ENCODE measurements around the gene PITPNB. TPM values are rescaled to one million over a fixed set of nuclear protein-coding genes. Genes with fewer than 3 reads are reported as not detected.

Gene PITPNB
- total and polyA plus RNA-seq, 2 of the 13 experiments (the other 11 are each of a cell fraction or from before 2014, with no cell fraction given) = 17.0 to 30.1 TPM

DNA sequence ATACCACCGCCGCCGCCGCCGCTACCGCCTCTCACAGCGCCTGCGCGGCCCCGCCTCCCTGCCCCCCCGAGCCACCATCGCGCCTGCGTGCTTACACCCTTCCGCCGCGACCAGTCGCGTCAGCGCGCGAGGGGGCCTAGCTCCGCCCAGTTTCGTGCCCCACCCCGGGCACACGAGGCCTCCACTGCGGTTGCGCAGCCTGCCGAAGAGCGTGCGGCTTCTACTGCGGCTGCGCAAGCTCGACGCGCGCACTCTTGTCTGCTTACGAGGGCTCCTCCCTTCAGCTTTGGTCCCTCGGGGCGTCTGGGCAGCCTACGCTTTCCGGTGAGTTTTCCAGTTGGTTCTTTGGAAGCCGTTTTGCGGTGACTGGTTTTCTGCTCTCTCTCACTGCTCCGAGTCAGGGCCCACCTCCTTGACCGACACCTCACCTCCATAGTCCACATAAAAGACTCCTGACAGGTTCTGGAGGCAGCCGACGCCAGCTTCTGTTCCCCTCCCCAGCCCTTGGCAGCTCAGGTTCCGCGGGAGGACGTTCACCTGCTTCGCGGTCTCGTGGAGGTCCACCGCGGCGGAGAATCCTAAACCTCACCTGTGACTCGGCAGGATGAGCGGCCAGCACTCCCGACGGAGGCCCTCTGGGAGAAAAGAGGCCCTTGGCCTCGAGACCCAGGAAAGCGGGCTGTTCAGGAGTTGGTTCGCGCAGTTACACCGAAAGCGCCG is at the start of gene PITPNB (continued):
- TF ChIP-seq, protein P1, sequence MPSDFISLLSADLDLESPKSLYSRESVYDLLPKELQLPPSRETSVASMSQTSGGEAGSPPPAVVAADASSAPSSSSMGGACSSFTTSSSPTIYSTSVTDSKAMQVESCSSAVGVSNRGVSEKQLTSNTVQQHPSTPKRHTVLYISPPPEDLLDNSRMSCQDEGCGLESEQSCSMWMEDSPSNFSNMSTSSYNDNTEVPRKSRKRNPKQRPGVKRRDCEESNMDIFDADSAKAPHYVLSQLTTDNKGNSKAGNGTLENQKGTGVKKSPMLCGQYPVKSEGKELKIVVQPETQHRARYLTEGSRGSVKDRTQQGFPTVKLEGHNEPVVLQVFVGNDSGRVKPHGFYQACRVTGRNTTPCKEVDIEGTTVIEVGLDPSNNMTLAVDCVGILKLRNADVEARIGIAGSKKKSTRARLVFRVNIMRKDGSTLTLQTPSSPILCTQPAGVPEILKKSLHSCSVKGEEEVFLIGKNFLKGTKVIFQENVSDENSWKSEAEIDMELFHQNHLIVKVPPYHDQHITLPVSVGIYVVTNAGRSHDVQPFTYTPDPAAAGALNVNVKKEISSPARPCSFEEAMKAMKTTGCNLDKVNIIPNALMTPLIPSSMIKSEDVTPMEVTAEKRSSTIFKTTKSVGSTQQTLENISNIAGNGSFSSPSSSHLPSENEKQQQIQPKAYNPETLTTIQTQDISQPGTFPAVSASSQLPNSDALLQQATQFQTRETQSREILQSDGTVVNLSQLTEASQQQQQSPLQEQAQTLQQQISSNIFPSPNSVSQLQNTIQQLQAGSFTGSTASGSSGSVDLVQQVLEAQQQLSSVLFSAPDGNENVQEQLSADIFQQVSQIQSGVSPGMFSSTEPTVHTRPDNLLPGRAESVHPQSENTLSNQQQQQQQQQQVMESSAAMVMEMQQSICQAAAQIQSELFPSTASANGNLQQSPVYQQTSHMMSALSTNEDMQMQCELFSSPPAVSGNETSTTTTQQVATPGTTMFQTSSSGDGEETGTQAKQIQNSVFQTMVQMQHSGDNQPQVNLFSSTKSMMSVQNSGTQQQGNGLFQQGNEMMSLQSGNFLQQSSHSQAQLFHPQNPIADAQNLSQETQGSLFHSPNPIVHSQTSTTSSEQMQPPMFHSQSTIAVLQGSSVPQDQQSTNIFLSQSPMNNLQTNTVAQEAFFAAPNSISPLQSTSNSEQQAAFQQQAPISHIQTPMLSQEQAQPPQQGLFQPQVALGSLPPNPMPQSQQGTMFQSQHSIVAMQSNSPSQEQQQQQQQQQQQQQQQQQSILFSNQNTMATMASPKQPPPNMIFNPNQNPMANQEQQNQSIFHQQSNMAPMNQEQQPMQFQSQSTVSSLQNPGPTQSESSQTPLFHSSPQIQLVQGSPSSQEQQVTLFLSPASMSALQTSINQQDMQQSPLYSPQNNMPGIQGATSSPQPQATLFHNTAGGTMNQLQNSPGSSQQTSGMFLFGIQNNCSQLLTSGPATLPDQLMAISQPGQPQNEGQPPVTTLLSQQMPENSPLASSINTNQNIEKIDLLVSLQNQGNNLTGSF (CRISPR knock-in tag; IDR thresholded peaks at IDR 0.05) = no peak
- no peak for TF ChIP-seq MED13 (CRISPR knock-in tag; IDR thresholded peaks at IDR 0.05)
- TF ChIP-seq RBM39 (IDR thresholded peaks at IDR 0.05; ENCODE audit: low read depth, low read length, poor library complexity, severe bottlenecking) = peak; percentile 62
- TF ChIP-seq SRSF4 (IDR thresholded peaks at IDR 0.05; ENCODE audit: low read depth, low read length, poor library complexity, severe bottlenecking) = no peak
- no peak for TF ChIP-seq NR2F6 (IDR thresholded peaks at IDR 0.05)
- peak; percentile 31; the same call in 1 of the 2 replicates for TF ChIP-seq NR2F6 (CRISPR knock-in tag; IDR thresholded peaks at IDR 0.05)
- TF ChIP-seq, protein P2, sequence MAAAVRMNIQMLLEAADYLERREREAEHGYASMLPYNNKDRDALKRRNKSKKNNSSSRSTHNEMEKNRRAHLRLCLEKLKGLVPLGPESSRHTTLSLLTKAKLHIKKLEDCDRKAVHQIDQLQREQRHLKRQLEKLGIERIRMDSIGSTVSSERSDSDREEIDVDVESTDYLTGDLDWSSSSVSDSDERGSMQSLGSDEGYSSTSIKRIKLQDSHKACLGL (CRISPR knock-in tag; IDR thresholded peaks at IDR 0.05) = 0 out of 2 replicates have a peak, but pooled peaks have one; percentile 37
- no peak for TF ChIP-seq NFIB (CRISPR knock-in tag; IDR thresholded peaks at IDR 0.05; ENCODE audit: borderline replicate concordance)
- no peak for TF ChIP-seq CENPX (CRISPR knock-in tag; IDR thresholded peaks at IDR 0.05)
- TF ChIP-seq, protein P3, sequence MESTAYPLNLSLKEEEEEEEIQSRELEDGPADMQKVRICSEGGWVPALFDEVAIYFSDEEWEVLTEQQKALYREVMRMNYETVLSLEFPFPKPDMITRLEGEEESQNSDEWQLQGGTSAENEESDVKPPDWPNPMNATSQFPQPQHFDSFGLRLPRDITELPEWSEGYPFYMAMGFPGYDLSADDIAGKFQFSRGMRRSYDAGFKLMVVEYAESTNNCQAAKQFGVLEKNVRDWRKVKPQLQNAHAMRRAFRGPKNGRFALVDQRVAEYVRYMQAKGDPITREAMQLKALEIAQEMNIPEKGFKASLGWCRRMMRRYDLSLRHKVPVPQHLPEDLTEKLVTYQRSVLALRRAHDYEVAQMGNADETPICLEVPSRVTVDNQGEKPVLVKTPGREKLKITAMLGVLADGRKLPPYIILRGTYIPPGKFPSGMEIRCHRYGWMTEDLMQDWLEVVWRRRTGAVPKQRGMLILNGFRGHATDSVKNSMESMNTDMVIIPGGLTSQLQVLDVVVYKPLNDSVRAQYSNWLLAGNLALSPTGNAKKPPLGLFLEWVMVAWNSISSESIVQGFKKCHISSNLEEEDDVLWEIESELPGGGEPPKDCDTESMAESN (CRISPR knock-in tag; conservative IDR thresholded peaks at IDR 0.05) = peak; percentile 42; the same call in 1 of the 2 replicates
- no peak for TF ChIP-seq JUND (CRISPR knock-in tag; IDR thresholded peaks at IDR 0.05)
- no peak for TF ChIP-seq SKI (IDR thresholded peaks at IDR 0.05; ENCODE audit: partially characterized antibody)
- TF ChIP-seq, protein P4, sequence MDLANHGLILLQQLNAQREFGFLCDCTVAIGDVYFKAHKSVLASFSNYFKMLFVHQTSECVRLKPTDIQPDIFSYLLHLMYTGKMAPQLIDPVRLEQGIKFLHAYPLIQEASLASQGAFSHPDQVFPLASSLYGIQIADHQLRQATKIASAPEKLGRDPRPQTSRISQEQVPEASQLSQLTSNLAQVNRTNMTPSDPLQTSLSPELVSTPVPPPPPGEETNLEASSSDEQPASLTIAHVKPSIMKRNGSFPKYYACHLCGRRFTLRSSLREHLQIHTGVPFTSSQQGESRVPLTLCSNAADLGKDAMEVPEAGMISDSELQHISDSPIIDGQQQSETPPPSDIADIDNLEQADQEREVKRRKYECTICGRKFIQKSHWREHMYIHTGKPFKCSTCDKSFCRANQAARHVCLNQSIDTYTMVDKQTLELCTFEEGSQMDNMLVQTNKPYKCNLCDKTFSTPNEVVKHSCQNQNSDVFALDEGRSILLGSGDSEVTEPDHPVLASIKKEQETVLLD (CRISPR knock-in tag; IDR thresholded peaks at IDR 0.05; ENCODE audit: low read depth) = no peak
- TF ChIP-seq ZNF235 (CRISPR knock-in tag; IDR thresholded peaks at IDR 0.05; ENCODE audit: borderline replicate concordance) = peak; percentile 59; the same call in 1 of the 2 replicates
- TF ChIP-seq ZNF577 (CRISPR knock-in tag; IDR thresholded peaks at IDR 0.05; ENCODE audit: borderline replicate concordance, low read depth) = no peak
- TF ChIP-seq AGO2 (optimal IDR thresholded peaks at IDR 0.05; ENCODE audit: low read depth, low read length) = peak; percentile 22
- TF ChIP-seq HOXA3 (CRISPR knock-in tag; IDR thresholded peaks at IDR 0.05) = peak; percentile 74; the same call in 1 of the 2 replicates
- TF ChIP-seq ZFP41 (CRISPR knock-in tag; IDR thresholded peaks at IDR 0.05; ENCODE audit: borderline replicate concordance) = 0 out of 2 replicates have a peak, but pooled peaks have one; percentile 38
- no peak; the same call in 1 of the 2 replicates for TF ChIP-seq SAFB2 (CRISPR knock-in tag; IDR thresholded peaks at IDR 0.05; ENCODE audit: borderline replicate concordance, low read depth)
